ENCODE measurements around the gene CTNNA3.

DNA sequence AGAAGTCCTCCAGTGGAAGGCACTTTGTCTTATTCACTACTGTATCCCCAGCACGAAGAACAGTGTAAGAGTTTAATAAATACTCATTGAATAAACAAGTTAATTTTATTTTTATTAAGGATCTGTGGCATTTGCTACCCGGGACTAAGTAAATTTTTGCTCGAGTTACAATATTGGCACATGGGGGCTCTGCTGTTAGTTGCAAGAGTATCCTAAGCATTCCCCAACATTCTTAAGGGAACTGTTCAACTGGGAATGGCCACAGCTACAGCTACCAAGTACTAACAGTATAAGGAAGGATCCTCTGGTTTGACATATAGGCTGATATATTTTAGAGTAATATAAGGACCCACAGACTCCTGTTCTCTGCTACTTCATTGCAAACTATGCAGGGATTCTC, 778.9 kb downstream of the CTNNA3 start:
- no peak for TF ChIP-seq CTCF (IDR thresholded peaks at IDR 0.05)
- no peak for TF ChIP-seq POLR2A (IDR thresholded peaks at IDR 0.05)
